RCC 7860 (cell line): ENCODE results near the gene CFAP251.
A peak's percentile ranks its signal among the peaks of the same experiment; 100 is the strongest.

ENCODE experiments used
- DNase-seq: peaks from one replicate; pipeline ENCODE4 v3.0.0-alpha.2; 2015; ENCODE audit warnings: low spot score
- FAIRE-seq: peaks from 2 replicates; lab custom pipeline; 2012; peaks lifted over from hg19 to GRCh38; lab: Jason Lieb, UNC

The CFAP251 gene

DNA sequence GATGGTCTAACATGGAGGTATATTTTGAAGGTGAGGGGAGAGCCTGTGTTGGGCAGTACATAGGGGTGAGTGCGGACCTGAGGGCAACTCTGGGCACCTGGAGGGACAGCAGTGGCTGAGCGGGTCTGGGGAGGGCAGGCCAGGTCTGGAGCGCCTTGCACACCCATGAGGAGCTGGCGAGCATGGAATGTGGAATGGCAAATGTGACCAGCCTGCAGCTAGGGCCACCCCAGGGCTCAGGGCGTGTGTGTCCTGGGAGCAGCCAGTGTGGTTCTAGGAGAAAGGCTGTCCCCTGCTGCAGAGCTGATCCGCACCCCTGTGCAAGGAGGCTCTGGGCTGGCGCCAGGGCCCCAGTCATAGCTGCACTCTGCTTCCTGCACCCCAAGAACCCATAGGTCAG, 127.8 kb downstream of the CFAP251 start:
- FAIRE-seq (no peak), DNase-seq (no peak)

DNA sequence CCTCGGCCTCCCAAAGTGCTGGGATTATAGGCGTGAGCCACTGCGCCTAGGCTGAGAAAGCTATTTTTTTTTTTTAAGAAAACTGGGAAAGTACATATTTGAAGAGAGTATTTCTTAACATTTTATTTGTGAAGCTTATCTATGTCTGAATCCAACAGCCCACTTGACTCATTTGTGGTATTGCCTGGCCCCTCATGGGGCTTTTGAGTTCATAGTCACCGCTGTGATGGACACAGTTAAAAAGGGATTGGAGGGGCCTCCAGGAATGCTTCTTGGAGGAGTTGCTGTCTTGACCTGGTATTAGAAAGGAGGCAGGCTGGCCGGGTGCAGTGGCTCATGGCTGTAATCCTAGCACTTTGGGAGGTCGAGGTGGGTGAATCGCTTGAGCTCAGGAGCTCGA, 129.8 kb downstream of the CFAP251 start:
- no peak for FAIRE-seq

DNA sequence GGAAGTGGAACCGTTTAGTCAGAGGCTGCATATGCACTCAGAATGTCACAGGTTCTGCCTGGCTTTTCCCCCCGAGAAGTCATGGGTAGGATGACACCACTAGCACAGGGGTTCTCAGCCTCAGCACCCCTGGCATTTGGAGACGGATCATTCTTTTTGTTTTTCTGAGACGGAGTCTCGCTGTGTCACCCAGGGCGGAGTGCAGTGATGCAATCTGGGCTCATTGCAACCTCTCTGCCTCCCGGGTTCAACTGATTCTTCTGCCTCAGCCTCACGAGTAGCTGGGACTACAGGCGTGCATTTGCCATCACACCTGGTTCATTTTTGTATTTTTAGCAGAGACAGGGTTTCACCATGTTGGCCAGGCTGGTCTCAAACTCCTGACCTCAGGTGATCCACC, 131.4 kb downstream of the CFAP251 start:
- FAIRE-seq (no peak), DNase-seq (no peak)

More for the DNA sequence above, 129.8 kb downstream of the CFAP251 start:
- DNase-seq, result peak; percentile 57

- DNase-seq, result no peak
- no peak for FAIRE-seq
These were observed 132.3 kb downstream of the CFAP251 start for GRCh38 chr12:122050706-122051105.

GRCh38 chr12:122051231-122051876, 133.0 kb downstream of the CFAP251 start:
- DNase-seq (no peak), FAIRE-seq (no peak)

- DNase-seq, result no peak
- FAIRE-seq, result no peak
These were observed 133.9 kb downstream of the CFAP251 start for GRCh38 chr12:122052285-122052684.
